Ovary (tissue), 9 donors: Measurements from ENCODE around the gene MYOM3. TPM values are rescaled to one million over a fixed set of nuclear protein-coding genes. Genes with fewer than 3 reads are reported as not detected.

Experiments
- DNase-seq, 5 donors: peaks; one replicate each; pipeline ENCODE4 v3.0.0-alpha.2; 2019 to 2020
- H3K27ac ChIP-seq, 2 donors: fragments of 200-600 bp; one replicate each; pipeline versions ENCODE4 v1.5.1 to v1.8.0; 2019 to 2022
- H3K27me3 ChIP-seq: fragments of 200-600 bp; one replicate; pipeline ENCODE4 v1.8.0; 2022
- H3K36me3 ChIP-seq: fragments of 200-600 bp; sonication (generic); one replicate; pipeline ENCODE4 v1.5.1; 2019
- H3K4me1 ChIP-seq: one replicate; pipeline ENCODE4 v1.8.1; 2013; ENCODE audit warnings: mild to moderate bottlenecking, moderate library complexity; ENCODE audit not compliant: insufficient read depth
- H3K4me3 ChIP-seq: fragments of 200-600 bp; sonication (generic); one replicate; pipeline ENCODE4 v1.5.1; 2017
- H3K9me3 ChIP-seq, 2 donors: fragments of 200-600 bp in 1 of 2; sonication (generic) in 1 of 2; one replicate each; pipeline versions ENCODE4 v1.5.1 to v1.8.1; 2013 to 2019; ENCODE audit warnings: mild to moderate bottlenecking in 1 of 2, moderate library complexity in 1 of 2
- CTCF ChIP-seq, 3 donors: fragments of 450-650 bp in 2 of 3; fragments of 200-600 bp in 1 of 3; IDR thresholded peaks; one replicate each; pipeline versions ENCODE4 v1.5.1 to v1.8.0; 2016 to 2022; ENCODE audit warnings: antibody characterized with exemption in 3 of 3, mild to moderate bottlenecking in 1 of 3
- EP300 ChIP-seq: sonication (generic); formaldehyde crosslinking; IDR thresholded peaks from one replicate; pipeline ENCODE4 v1.6.1; 2017; ENCODE audit warnings: antibody characterized with exemption
- POLR2A ChIP-seq: fragments of 450-650 bp; IDR thresholded peaks from one replicate; pipeline ENCODE4 v1.6.1; 2017; ENCODE audit warnings: antibody characterized with exemption, mild to moderate bottlenecking, moderate library complexity
- WGBS, 3 donors: extraction: QIAGEN DNeasy Blood & Tissue Kit in 1 of 3; methylation state at CpG; one replicate each; pipeline versions ENCODE4 v1.1.5 to v1.1.7; 2013 to 2017; 5-methylcytosine and 5-hydroxymethylcytosine counted together
- intact Hi-C, 4 donors: fragments of 100-400 bp; cut with DNase I; formaldehyde crosslinking; loops; one replicate each; pipeline versions ENCODE4 v1.11.0 to v1.15.1; 2022 to 2023
- polyA plus RNA-seq, 2 donors: library from polyadenylated mRNA; stranded (reverse); fragments of 200-250 nt in 1 of 2; fragments of 350-450 nt in 1 of 2; fragmentation: Illumina TruSeq in 1 of 2; extraction: RNeasy Lipid Tissue Mini Kit (QIAGEN cat#74804) in 1 of 2; gene quantifications; one replicate each; pipeline ENCODE4 v1.2.3, GENCODE V29; 2013 to 2014
- total RNA-seq, 7 donors: library from RNA; depleted of rRNA in 2 of 7; stranded (reverse); fragments of >200 nt in 2 of 7; fragmentation: NEBNext Ultra II Directional in 3 of 7; extraction: Animal tissue kit (Norgen Biotek cat#: 25700) in 3 of 7; gene quantifications; one replicate each; pipeline versions ENCODE4 v1.1.0 to v1.2.4, GENCODE V29; 2016 to 2023
- donor health status: DM: no; HTN: no; CAD: no; lungs with moderate emphysema.
- donor health status: DM: no; HTN: no; CAD: no.
- donor health status: Bipolar disorder and iron deficiency.
- donor health status: DM: yes; HTN: yes; CAD: no.
- donor health status: DM: no; HTN: no; CAD: no.
- donor health status: DM: yes; HTN: yes; CAD: no.

MYOM3 gene
- total and polyA plus RNA-seq, 9 donors = 0.08 to 1.2 (median 0.27) TPM

- intact Hi-C loops = loop anchor here in 1 of 4 donors (10.0 kb wide), 1 partner anchor 242 kb away; no protein-coding TSS in a partner anchor
- Histone ChIP-seq H3K27me3 (no peaks in the 10 kb centered on the region), H3K27ac (no peak overlapping the region), H3K36me3 (no peaks in the 10 kb centered on the region), H3K4me3 (no peak overlapping the region), H3K4me1 (no peaks in the 10 kb centered on the region), H3K9me3 (no peaks in the 10 kb centered on the region)
- TF ChIP-seq POLR2A (no peak), CTCF (IDR thresholded peaks at IDR 0.05) (no peak), EP300 (no peak)
- WGBS, 3 donors = 89 to 98% (median 97%) methylated on average over 2 of the region's 2 CpGs
- DNase-seq = no peak
These were observed 5.2 kb upstream of the MYOM3 start for GRCh38 chr1:24117132-24117531.

GRCh38 chr1:24114753-24115152 is 2.8 kb upstream of the MYOM3 start:
- WGBS, 3 donors = 84 to 90% (median 86%) methylated on average over 6 of the region's 6 CpGs
- Histone ChIP-seq H3K9me3 (no peaks in the 10 kb centered on the region), H3K4me1 (no peaks in the 10 kb centered on the region), H3K27ac (no peak overlapping the region), H3K27me3 (no peaks in the 10 kb centered on the region), H3K4me3 (no peak overlapping the region), H3K36me3 (no peaks in the 10 kb centered on the region)
- intact Hi-C loops = loop anchor here in 1 of 4 donors (10.0 kb wide), 1 partner anchor 240 kb away; no protein-coding TSS in a partner anchor
- DNase-seq = no peak
- TF ChIP-seq EP300 = no peak

- Histone ChIP-seq H3K36me3 (no peaks in the 10 kb centered on the region), H3K4me3 (no peak overlapping the region), H3K4me1 (no peaks in the 10 kb centered on the region), H3K27ac (no peak overlapping the region), H3K9me3 (no peaks in the 10 kb centered on the region), H3K27me3 (no peaks in the 10 kb centered on the region)
- DNase-seq = no peak
- intact Hi-C loops = loop anchor here in 1 of 4 donors (10.0 kb wide), 1 partner anchor 239 kb away; no protein-coding TSS in a partner anchor
- 73 to 76% (median 73%) methylated on average over 6 of the region's 6 CpGs for whole genome bisulfite sequencing, 3 donors
- no peak for TF ChIP-seq CTCF (IDR thresholded peaks at IDR 0.05)
- TF ChIP-seq EP300 = no peak
- no peak for TF ChIP-seq POLR2A
These were observed 1.7 kb upstream of the MYOM3 start for GRCh38 chr1:24113641-24114033.

- no peaks in the 10 kb centered on the region for H3K27me3 ChIP-seq
- H3K27ac ChIP-seq = no peak overlapping the region
- no peaks in the 10 kb centered on the region for H3K4me1 ChIP-seq
- DNase-seq = no peak
- H3K36me3 ChIP-seq = no peaks in the 10 kb centered on the region
- intact Hi-C loops = loop anchor here in 1 of 4 donors (10.0 kb wide), 1 partner anchor 237 kb away; no protein-coding TSS in a partner anchor
- 65 to 77% (median 70%) methylated on average over 20 of the region's 20 CpGs for WGBS, 3 donors
- TF ChIP-seq EP300 = no peak
- no peak for TF ChIP-seq POLR2A
- TF ChIP-seq CTCF (IDR thresholded peaks at IDR 0.05) = no peak
- H3K9me3 ChIP-seq = no peaks in the 10 kb centered on the region
- no peak overlapping the region for H3K4me3 ChIP-seq
These were observed 506 bp downstream of the MYOM3 start for GRCh38 chr1:24111262-24111995.
